GM23338 (cell line): ENCODE measurements around the gene PACRGL. TPM values are rescaled to one million over a fixed set of nuclear protein-coding genes. Genes with fewer than 3 reads are reported as not detected.

Experiments
- ATAC-seq: fragments of 200-7000 bp; cut with Tn5 transposase; 3 replicates; pipeline ENCODE4 v1.9.1; 2020
- DNase-seq: peaks from one replicate; pipeline ENCODE4 v3.0.0-alpha.2; 2015; ENCODE audit warnings: low spot score
- H2AFZ ChIP-seq: fragments of 200-600 bp; sonication (generic); 2 replicates; pipeline ENCODE4 v1.8.0; 2016; ENCODE audit warnings: antibody characterized with exemption, mild to moderate bottlenecking, moderate library complexity
- H3F3A ChIP-seq: fragments of 200-600 bp; sonication (generic); replicated peaks from 2 replicates; pipeline ENCODE4 v1.8.0; 2017; ENCODE audit warnings: antibody characterized with exemption, mixed run types, low read depth
- H3K27ac ChIP-seq: fragments of 200-600 bp; sonication (generic); 2 replicates; pipeline ENCODE4 v1.6.1; 2016; ENCODE audit warnings: low read depth
- H3K27me3 ChIP-seq: fragments of 200-600 bp; sonication (generic); 2 replicates; pipeline ENCODE4 v1.8.0; 2016; ENCODE audit warnings: mild to moderate bottlenecking, mixed run types, moderate library complexity; ENCODE audit not compliant: insufficient read depth
- H3K36me3 ChIP-seq: fragments of 200-600 bp; sonication (generic); 2 replicates; pipeline ENCODE4 v1.8.0; 2016; ENCODE audit warnings: mild to moderate bottlenecking; ENCODE audit not compliant: insufficient read depth
- H3K4me1 ChIP-seq: fragments of 200-600 bp; sonication (generic); 2 replicates; pipeline ENCODE4 v1.8.0; 2016; ENCODE audit warnings: mild to moderate bottlenecking, moderate library complexity; ENCODE audit not compliant: insufficient read depth
- H3K4me2 ChIP-seq: fragments of 200-600 bp; sonication (generic); 2 replicates; pipeline ENCODE4 v1.7.1; 2017; ENCODE audit warnings: mixed run types
- H3K4me3 ChIP-seq: fragments of 200-600 bp; sonication (generic); 2 replicates; pipeline ENCODE4 v1.6.1; 2016; ENCODE audit warnings: mixed run types
- H3K79me2 ChIP-seq: fragments of 200-600 bp; sonication (generic); replicated peaks from 2 replicates; pipeline ENCODE4 v1.8.0; 2017; ENCODE audit warnings: mild to moderate bottlenecking; ENCODE audit not compliant: insufficient read depth
- H3K9me2 ChIP-seq: fragments of 200-600 bp; sonication (generic); 2 replicates; pipeline ENCODE4 v1.8.0; 2017; ENCODE audit not compliant: insufficient read depth
- H4K20me1 ChIP-seq: fragments of 200-600 bp; sonication (generic); replicated peaks from 2 replicates; pipeline ENCODE4 v1.8.0; 2017; ENCODE audit warnings: mild to moderate bottlenecking; ENCODE audit not compliant: insufficient read depth
- H3K27ac Mint-ChIP-seq: 2 replicates; pipeline ENCODE4 v1.8.0; 2020; ENCODE audit warnings: inconsistent platforms, mild to moderate bottlenecking, moderate library complexity, mixed read lengths
- H3K27me3 Mint-ChIP-seq: 3 replicates; pipeline ENCODE4 v1.8.0; 2022; ENCODE audit warnings: low read depth, mild to moderate bottlenecking, moderate library complexity, mixed read lengths, inconsistent platforms; ENCODE audit not compliant: insufficient read depth, poor library complexity
- H3K36me3 Mint-ChIP-seq: 3 replicates; pipeline ENCODE4 v1.8.0; 2021; ENCODE audit warnings: low read depth, mild to moderate bottlenecking, inconsistent platforms, moderate library complexity, mixed read lengths
- H3K4me1 Mint-ChIP-seq: 3 replicates; pipeline ENCODE4 v1.8.0; 2020; ENCODE audit warnings: mild to moderate bottlenecking, inconsistent platforms, mixed read lengths
- H3K4me3 Mint-ChIP-seq: 3 replicates; pipeline ENCODE4 v1.8.0; 2021; ENCODE audit warnings: moderate library complexity, mild to moderate bottlenecking, inconsistent platforms, mixed read lengths
- H3K9me3 Mint-ChIP-seq: 3 replicates; pipeline ENCODE4 v1.8.0; 2020; ENCODE audit warnings: moderate library complexity, mild to moderate bottlenecking, inconsistent platforms, mixed read lengths
- CREB1 ChIP-seq: fragments of 250-450 bp; sonication (Bioruptor Pico); IDR thresholded peaks from 2 replicates; pipeline ENCODE4 v1.5.0; 2020; ENCODE audit warnings: low read depth, mild to moderate bottlenecking, moderate library complexity
- CTCF ChIP-seq, 2 experiments: fragments of 200-600 bp in 1 of 2; sonication (generic) in 1 of 2; conservative IDR thresholded peaks; 2 replicates each; pipeline versions ENCODE4 v1.5.1 to v1.6.1; 2016 to 2017; ENCODE audit warnings: antibody characterized with exemption in 2 of 2, low read depth in 2 of 2, mild to moderate bottlenecking in 2 of 2, moderate library complexity in 1 of 2
- ETS1 ChIP-seq: IDR thresholded peaks from 2 replicates; pipeline ENCODE4 v1.6.1; 2016; ENCODE audit warnings: antibody characterized with exemption
- EZH2 ChIP-seq: fragments of 200-600 bp; sonication (generic); IDR thresholded peaks from one replicate; pipeline ENCODE4 v1.8.0; 2017; ENCODE audit warnings: antibody characterized with exemption, mild to moderate bottlenecking, low read depth; ENCODE audit not compliant: unreplicated experiment
- EZH2phosphoT487 ChIP-seq: fragments of 200-600 bp; sonication (generic); IDR thresholded peaks from one replicate; pipeline ENCODE4 v1.8.1; 2018; ENCODE audit warnings: antibody characterized with exemption; ENCODE audit not compliant: unreplicated experiment
- JUNB ChIP-seq: IDR thresholded peaks from one replicate; pipeline ENCODE4 v1.6.1; 2016; ENCODE audit warnings: antibody characterized with exemption; ENCODE audit not compliant: unreplicated experiment
- NANOG ChIP-seq: IDR thresholded peaks from 2 replicates; pipeline ENCODE4 v1.6.1; 2016; ENCODE audit warnings: antibody characterized with exemption, borderline replicate concordance
- POLR2AphosphoS5 ChIP-seq: IDR thresholded peaks from 2 replicates; pipeline ENCODE4 v1.6.1; 2016; ENCODE audit warnings: antibody characterized with exemption, low read depth
- REST ChIP-seq: IDR thresholded peaks from one replicate; pipeline ENCODE4 v1.6.1; 2018; ENCODE audit warnings: antibody characterized with exemption; ENCODE audit not compliant: unreplicated experiment
- STAT1 ChIP-seq: IDR thresholded peaks from one replicate; pipeline ENCODE4 v1.6.1; 2016; ENCODE audit warnings: antibody characterized with exemption; ENCODE audit not compliant: unreplicated experiment
- ZNF114 ChIP-seq: fragments of 250-450 bp; sonication (Bioruptor Pico); IDR thresholded peaks from 2 replicates; pipeline ENCODE4 v1.5.0; 2020; ENCODE audit warnings: mild to moderate bottlenecking, moderate library complexity
- ZNF331 ChIP-seq: fragments of 250-450 bp; sonication (Bioruptor Pico); IDR thresholded peaks from 2 replicates; pipeline ENCODE4 v1.5.0; 2020; ENCODE audit warnings: low read depth, mild to moderate bottlenecking, moderate library complexity
- ZNF462 ChIP-seq: fragments of 250-450 bp; sonication (Bioruptor Pico); IDR thresholded peaks from 2 replicates; pipeline ENCODE4 v1.5.0; 2020; ENCODE audit warnings: mild to moderate bottlenecking, moderate library complexity
- polyA plus RNA-seq: library from polyadenylated mRNA; unstranded; fragments of >200 nt; fragmentation: Nextera tagmentation; extraction: Ambion mirVana; gene quantifications from 2 replicates; pipeline ENCODE4 v1.2.1, GENCODE V29; 2016
- total RNA-seq: library from RNA; depleted of rRNA; stranded (reverse); fragments of >200 nt; shearing (Covaris generic); gene quantifications from 2 replicates; pipeline ENCODE4 v1.2.3, GENCODE V29; 2014

Gene PACRGL
- total and polyA plus RNA-seq, 2 experiments from 2014 or later = 4.8 to 15.8 TPM

GRCh38 chr4:20676501-20677197, 23.6 kb upstream of the PACRGL start:
- H3K36me3 Mint-ChIP-seq = peaks cover 6% of the 10 kb centered on the region; the same call in 1 of the 3 replicates
- TF ChIP-seq CREB1 (CRISPR knock-in tag) (no peak), JUNB (no peak), REST (no peak), STAT1 (no peak), POLR2AphosphoS5 (no peak), ETS1 (no peak), NANOG (no peak), ZNF331 (CRISPR knock-in tag) (no peak), CTCF (conservative IDR thresholded peaks at IDR 0.05; ENCODE audit: low read depth in 2 of 2) (no peak), ZNF114 (CRISPR knock-in tag) (no peak), EZH2 (no peak), ZNF462 (no peak), EZH2phosphoT487 (no peak)
- Histone ChIP-seq H3K4me2 (no peak overlapping the region), H3K9me2 (0 out of 2 replicates have a peak, but pooled peaks cover 5% of the 10 kb centered on the region), H3K4me1 (peaks cover 12% of the 10 kb centered on the region; the same call in 1 of the 2 replicates), H3K27ac (no peak overlapping the region), H3K36me3 (no peaks in the 10 kb centered on the region), H3K4me3 (no peak overlapping the region), H3K79me2 (no peaks in the 10 kb centered on the region), H3F3A (no peaks in the 10 kb centered on the region), H4K20me1 (no peaks in the 10 kb centered on the region), H2AFZ (no peak overlapping the region), H3K27me3 (no peaks in the 10 kb centered on the region)
- ATAC-seq (no peak; the same call in 2 of the 3 replicates), DNase-seq (peak; percentile 26)
- 0 out of 3 replicates have a peak, but pooled peaks cover 4% of the 10 kb centered on the region for H3K9me3 Mint-ChIP-seq
- peaks cover 20% of the 10 kb centered on the region for H3K4me1 Mint-ChIP-seq
- H3K4me3 Mint-ChIP-seq = no peak overlapping the region
- H3K27me3 Mint-ChIP-seq = no peaks in the 10 kb centered on the region
- no peak overlapping the region for H3K27ac Mint-ChIP-seq
